DOHH2 (cell line): Measurements from ENCODE around the gene MACROD2.

Experiments used
- H3F3A ChIP-seq: fragments of 200-600 bp; sonication (generic), shearing (Covaris generic); 2 replicates; pipeline ENCODE4 v1.6.0; 2016; ENCODE audit warnings: antibody characterized with exemption, mild to moderate bottlenecking; ENCODE audit not compliant: control insufficient read depth, insufficient read depth
- H3K27ac ChIP-seq: fragments of 200-600 bp; sonication (generic); 2 replicates; pipeline ENCODE4 v1.5.1; 2014; ENCODE audit warnings: low read depth, mild to moderate bottlenecking, low read length, moderate library complexity
- H3K27me3 ChIP-seq: fragments of 200-600 bp; sonication (generic); 2 replicates; pipeline ENCODE4 v1.6.1; 2014; ENCODE audit warnings: mild to moderate bottlenecking, low read length, mixed read lengths; ENCODE audit not compliant: control insufficient read depth
- H3K36me3 ChIP-seq: fragments of 200-600 bp; sonication (generic); 2 replicates; pipeline ENCODE4 v1.6.1; 2014; ENCODE audit warnings: mild to moderate bottlenecking, low read length, moderate library complexity, mixed read lengths; ENCODE audit not compliant: control insufficient read depth
- H3K4me1 ChIP-seq: fragments of 200-600 bp; sonication (generic); 2 replicates; pipeline ENCODE4 v1.6.1; 2014; ENCODE audit warnings: mild to moderate bottlenecking, low read length, mixed read lengths; ENCODE audit not compliant: control insufficient read depth
- H3K4me2 ChIP-seq: fragments of 200-600 bp; sonication (generic); 2 replicates; pipeline ENCODE4 v1.6.0; 2014; ENCODE audit warnings: mild to moderate bottlenecking, low read length, moderate library complexity
- H3K4me3 ChIP-seq: fragments of 200-600 bp; sonication (generic); 2 replicates; pipeline ENCODE4 v1.5.1; 2014; ENCODE audit warnings: mild to moderate bottlenecking, low read length, mixed read lengths
- H3K79me2 ChIP-seq: fragments of 200-600 bp; sonication (generic); 2 replicates; pipeline ENCODE4 v1.6.1; 2014; ENCODE audit warnings: mild to moderate bottlenecking, low read length, mixed read lengths; ENCODE audit not compliant: control insufficient read depth
- H3K9me2 ChIP-seq: fragments of 200-600 bp; sonication (generic); replicated peaks from 2 replicates; pipeline ENCODE4 v1.6.1; 2014; ENCODE audit warnings: mild to moderate bottlenecking, low read length, mixed read lengths; ENCODE audit not compliant: control insufficient read depth
- H3K9me3 ChIP-seq: fragments of 200-600 bp; sonication (generic); 2 replicates; pipeline ENCODE4 v1.6.1; 2014; ENCODE audit warnings: antibody characterized with exemption, low read length, mixed read lengths; ENCODE audit not compliant: control insufficient read depth, insufficient read depth
- H4K20me1 ChIP-seq: fragments of 200-600 bp; sonication (generic); 2 replicates; pipeline ENCODE4 v1.6.0; 2014; ENCODE audit warnings: low read depth, mild to moderate bottlenecking, antibody characterized with exemption, low read length, moderate library complexity; ENCODE audit not compliant: control insufficient read depth, insufficient read depth
- EZH2phosphoT487 ChIP-seq: fragments of 200-600 bp; sonication (generic); IDR thresholded peaks from 2 replicates; pipeline ENCODE4 v1.6.1; 2017; ENCODE audit warnings: borderline replicate concordance, mild to moderate bottlenecking, antibody characterized with exemption, low read length, moderate library complexity, mixed read lengths
- TF ChIP-seq, protein P1 (sequence below): fragments of 200-600 bp; sonication (generic); IDR thresholded peaks from one replicate; pipeline ENCODE4 v1.5.1; 2014; ENCODE audit warnings: antibody characterized with exemption, mild to moderate bottlenecking, low read depth, low read length; ENCODE audit not compliant: poor library complexity, severe bottlenecking

MACROD2 gene

DNA sequence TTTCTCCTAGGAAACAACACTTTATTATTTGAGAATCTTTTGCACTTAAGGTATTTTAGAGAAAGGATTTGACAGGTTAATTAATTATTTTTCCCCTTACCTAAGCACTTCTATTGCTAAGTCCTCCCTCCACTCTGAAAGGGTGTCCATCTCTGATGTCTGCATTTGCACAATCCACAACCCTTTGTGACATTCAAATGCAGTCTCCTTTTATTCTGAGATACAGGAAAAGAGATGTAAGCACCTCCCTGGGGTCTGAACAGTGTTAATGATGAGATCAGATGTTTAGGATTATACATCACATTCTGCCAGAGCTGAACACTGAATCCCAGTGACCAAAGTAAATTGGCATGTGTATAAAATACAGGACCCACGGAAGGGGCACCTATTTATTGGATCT lies 1206.3 kb downstream of the MACROD2 start:
- Histone ChIP-seq H3K4me1 (peaks cover 47% of the 10 kb centered on the region), H3K27me3 (no peaks in the 10 kb centered on the region), H3K4me2 (no peak overlapping the region), H3K9me2 (no peaks in the 10 kb centered on the region), H3K27ac (no peak overlapping the region), H4K20me1 (no peaks in the 10 kb centered on the region), H3K9me3 (no peaks in the 10 kb centered on the region), H3F3A (peaks cover 17% of the 10 kb centered on the region), H3K4me3 (no peak overlapping the region), H3K79me2 (no peaks in the 10 kb centered on the region), H3K36me3 (no peaks in the 10 kb centered on the region)
- TF ChIP-seq, protein P1, sequence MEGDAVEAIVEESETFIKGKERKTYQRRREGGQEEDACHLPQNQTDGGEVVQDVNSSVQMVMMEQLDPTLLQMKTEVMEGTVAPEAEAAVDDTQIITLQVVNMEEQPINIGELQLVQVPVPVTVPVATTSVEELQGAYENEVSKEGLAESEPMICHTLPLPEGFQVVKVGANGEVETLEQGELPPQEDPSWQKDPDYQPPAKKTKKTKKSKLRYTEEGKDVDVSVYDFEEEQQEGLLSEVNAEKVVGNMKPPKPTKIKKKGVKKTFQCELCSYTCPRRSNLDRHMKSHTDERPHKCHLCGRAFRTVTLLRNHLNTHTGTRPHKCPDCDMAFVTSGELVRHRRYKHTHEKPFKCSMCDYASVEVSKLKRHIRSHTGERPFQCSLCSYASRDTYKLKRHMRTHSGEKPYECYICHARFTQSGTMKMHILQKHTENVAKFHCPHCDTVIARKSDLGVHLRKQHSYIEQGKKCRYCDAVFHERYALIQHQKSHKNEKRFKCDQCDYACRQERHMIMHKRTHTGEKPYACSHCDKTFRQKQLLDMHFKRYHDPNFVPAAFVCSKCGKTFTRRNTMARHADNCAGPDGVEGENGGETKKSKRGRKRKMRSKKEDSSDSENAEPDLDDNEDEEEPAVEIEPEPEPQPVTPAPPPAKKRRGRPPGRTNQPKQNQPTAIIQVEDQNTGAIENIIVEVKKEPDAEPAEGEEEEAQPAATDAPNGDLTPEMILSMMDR = no peak
- TF ChIP-seq EZH2phosphoT487 = no peak

DNA sequence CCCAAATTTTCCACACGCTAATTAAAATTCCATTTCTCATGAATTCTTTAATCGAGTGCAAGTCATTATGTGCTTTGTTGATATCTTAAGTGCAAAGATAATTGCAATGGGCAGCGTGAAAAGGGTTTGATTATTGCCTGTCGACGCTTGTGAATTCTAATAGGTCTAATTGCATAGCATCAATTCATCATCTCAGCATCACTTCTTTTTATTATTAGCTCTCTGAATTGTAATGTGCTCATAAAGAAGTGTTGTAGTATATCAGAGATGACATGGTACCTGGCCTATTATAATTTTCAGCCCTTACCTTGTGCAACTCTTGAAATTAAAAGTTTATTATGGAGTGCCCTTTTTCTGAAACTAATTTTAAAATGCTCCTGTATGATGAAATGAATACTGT lies 1208.9 kb downstream of the MACROD2 start:
- Histone ChIP-seq H3K27ac (no peak overlapping the region), H3K4me1 (peaks cover 29% of the 10 kb centered on the region), H3K79me2 (no peaks in the 10 kb centered on the region), H3K27me3 (no peaks in the 10 kb centered on the region), H4K20me1 (no peaks in the 10 kb centered on the region), H3K9me2 (no peaks in the 10 kb centered on the region), H3F3A (peaks cover 10% of the 10 kb centered on the region; the same call in 1 of the 2 replicates), H3K4me3 (no peak overlapping the region), H3K4me2 (no peak overlapping the region), H3K36me3 (no peaks in the 10 kb centered on the region), H3K9me3 (no peaks in the 10 kb centered on the region)
- TF ChIP-seq EZH2phosphoT487 = no peak
- TF ChIP-seq, protein P1 = no peak

DNA sequence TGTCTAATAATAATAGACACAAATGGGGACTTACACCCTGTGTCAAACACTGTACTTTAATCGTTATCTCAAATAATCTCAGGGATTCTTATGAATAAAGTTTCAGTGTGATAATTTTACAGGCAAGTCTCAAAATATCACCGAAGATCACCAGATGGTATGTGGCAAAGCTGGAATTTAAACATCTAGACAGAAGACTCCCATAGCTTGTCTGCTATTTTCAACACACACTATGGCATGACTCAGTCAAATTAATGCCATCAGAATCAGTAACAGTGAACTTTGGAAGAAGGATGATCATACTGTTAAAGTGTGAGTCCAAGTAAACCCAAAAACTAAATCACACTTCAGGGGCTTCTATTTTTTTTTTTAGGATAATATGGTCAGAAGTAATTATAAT lies 1209.7 kb downstream of the MACROD2 start:
- Histone ChIP-seq H3K9me3 (no peaks in the 10 kb centered on the region), H3K36me3 (no peaks in the 10 kb centered on the region), H3K9me2 (no peaks in the 10 kb centered on the region), H3K27ac (no peak overlapping the region), H3F3A (peaks cover 10% of the 10 kb centered on the region; the same call in 1 of the 2 replicates), H3K79me2 (no peaks in the 10 kb centered on the region), H3K27me3 (no peaks in the 10 kb centered on the region), H3K4me1 (peaks cover 21% of the 10 kb centered on the region), H3K4me3 (no peak overlapping the region), H4K20me1 (no peaks in the 10 kb centered on the region), H3K4me2 (no peak overlapping the region)
- TF ChIP-seq, protein P1 = no peak
- TF ChIP-seq EZH2phosphoT487 = no peak
